HG03432 (cell line): ENCODE measurements around the gene SLC30A4.
A peak's percentile ranks its signal among the peaks of the same experiment; 100 is the strongest.
"Not testable (repeated sequence)": the region's sequence is repeated elsewhere in the genome, so short reads cannot be mapped to it uniquely, and the experiment has no call there.

Source experiments
- ATAC-seq: cut with Tn5 transposase; IDR thresholded peaks from one replicate; pipeline ENCODE4 v1.9.1; 2021; ENCODE audit warnings: mild to moderate bottlenecking, moderate library complexity; ENCODE audit not compliant: unreplicated experiment

SLC30A4 gene

DNA sequence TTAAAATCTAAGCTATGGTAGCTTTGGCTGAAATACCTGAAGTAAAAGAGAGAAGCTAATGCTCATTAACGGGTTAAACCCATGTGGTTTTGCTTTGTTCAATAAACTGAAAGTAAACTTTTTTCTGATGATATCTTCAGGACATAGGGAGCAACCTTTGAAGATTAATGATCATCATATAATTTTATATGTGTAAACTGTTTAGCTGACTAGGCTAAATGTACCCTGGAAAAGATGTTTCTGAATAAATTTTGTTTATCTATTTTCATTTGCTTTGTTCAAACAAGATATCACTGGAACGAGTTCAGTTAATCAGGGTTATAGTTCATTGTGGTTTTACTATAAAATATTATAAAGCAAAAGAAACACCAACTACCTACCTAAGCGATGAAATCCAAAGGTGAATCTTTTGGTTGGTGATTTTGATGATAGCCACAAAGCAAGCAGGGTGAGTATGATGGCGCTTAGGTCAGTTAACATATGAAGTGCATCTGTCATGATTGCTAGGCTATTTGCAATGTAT is 11.7 kb downstream of the SLC30A4 start:
- no peak for ATAC-seq

DNA sequence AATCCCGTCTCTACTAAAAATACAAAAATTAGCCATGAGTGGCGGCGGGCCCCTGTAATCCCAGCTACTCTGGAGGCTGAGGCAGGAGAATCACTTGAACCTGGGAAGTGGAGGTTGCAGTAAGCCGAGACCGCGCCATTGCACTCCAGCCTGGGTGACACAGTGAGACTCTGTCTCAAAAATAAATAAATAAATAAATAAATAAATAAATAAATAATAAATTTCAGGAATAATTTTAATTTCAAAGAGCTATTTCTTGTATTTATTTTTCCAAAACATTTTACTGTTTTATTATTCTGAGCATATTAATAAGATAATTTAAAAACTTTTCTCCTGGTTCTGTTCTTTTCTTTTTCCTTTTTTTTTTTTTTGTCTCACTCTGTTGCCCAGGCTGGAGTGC is 15.4 kb downstream of the SLC30A4 start:
- not testable (repeated sequence) for ATAC-seq

- ATAC-seq, result no peak
These were observed 23.1 kb downstream of the SLC30A4 start for GRCh38 chr15:45499426-45499825.

DNA sequence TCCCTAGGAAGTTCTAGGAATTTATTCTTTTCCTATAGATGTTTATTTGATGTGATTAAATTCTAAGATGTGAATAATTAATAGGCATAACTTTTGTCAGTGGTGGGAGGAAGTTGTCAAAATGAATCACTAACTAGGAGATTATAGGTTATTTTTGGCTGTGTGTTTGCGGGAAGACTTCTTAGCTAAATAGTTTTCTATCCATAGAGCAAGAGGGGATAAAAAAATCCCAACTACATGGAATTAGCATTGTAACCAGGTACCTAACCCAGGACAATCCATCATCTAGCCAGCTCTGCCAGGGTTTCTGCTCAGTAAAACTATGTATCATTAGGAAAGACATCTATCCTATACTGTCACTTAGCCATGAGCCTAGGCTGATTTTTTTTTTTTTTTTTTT is 23.9 kb downstream of the SLC30A4 start:
- ATAC-seq, result no peak

GRCh38 chr15:45497261-45497660 is 25.3 kb downstream of the SLC30A4 start:
- ATAC-seq, result no peak

DNA sequence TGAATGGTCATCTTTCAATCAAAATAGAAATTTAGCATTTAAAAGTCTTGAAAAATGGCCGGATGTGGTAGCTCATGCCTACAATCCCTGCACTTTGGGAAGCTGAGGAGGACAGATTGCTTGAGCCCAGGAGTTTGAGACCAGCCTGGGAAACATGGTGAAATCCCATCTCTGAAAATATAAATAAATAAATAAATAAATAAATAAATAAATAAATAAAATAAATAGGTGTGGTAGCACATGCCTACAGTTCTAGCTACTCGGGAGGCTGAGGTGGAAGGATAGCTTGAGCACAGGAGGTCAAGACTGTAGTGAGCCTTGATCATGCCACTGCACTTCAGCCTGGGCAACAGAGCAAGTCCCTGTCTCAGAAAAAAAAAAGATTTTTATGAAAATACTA is 25.9 kb downstream of the SLC30A4 start:
- no peak for ATAC-seq

- no peak for ATAC-seq
These were observed 27.0 kb downstream of the SLC30A4 start for GRCh38 chr15:45495588-45495987.

- ATAC-seq, result no peak
These were observed 32.8 kb downstream of the SLC30A4 start for GRCh38 chr15:45489690-45490238.

- ATAC-seq, result no peak
These were observed 36.2 kb downstream of the SLC30A4 start for GRCh38 chr15:45486317-45486716.

DNA sequence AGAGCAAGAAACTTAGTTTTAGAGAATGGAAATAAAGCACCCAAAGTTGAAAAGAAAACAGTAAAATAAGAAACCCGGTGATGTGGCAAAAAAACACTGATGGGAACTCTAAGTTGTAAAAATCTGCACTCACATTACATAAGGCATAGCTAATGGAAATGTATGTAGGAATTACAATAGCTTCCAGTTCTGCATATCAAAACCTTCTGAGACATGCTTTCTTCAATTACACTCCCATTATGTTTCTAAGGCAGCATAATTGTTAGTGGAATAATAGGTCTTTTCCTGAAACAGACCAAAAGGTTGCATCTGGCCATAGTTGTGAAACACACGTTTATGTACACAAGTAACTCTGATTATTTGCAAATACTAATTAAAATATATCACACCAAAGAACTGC is 41.4 kb downstream of the SLC30A4 start:
- ATAC-seq, result no peak

GRCh38 chr15:45476410-45476809 is 46.1 kb downstream of the SLC30A4 start:
- no peak for ATAC-seq

DNA sequence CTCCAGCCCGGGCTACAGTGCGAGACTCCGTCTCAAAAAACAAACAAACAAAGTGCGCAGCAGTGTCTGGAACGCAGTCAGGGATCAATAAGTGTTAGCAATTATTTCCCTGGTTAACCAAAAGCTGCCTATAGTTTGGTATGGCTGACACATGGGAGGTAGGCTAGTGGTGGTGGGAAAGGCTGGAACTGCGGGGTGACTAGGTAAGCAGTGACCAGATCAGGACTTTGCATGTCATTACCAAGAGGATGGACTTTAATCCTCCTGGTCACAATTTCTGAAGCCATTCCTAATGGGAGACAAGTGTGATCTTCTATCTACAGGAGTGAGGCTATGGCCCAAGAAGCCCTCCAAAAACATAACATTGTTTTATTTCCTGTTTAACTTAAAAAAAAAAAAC is 47.8 kb downstream of the SLC30A4 start:
- no peak for ATAC-seq

- no peak for ATAC-seq
These were observed 49.5 kb downstream of the SLC30A4 start for GRCh38 chr15:45473068-45473467.

- ATAC-seq, result no peak
These were observed 51.4 kb downstream of the SLC30A4 start for GRCh38 chr15:45471151-45471550.

- ATAC-seq, result no peak
These were observed 53.1 kb downstream of the SLC30A4 start for GRCh38 chr15:45469441-45469840.

DNA sequence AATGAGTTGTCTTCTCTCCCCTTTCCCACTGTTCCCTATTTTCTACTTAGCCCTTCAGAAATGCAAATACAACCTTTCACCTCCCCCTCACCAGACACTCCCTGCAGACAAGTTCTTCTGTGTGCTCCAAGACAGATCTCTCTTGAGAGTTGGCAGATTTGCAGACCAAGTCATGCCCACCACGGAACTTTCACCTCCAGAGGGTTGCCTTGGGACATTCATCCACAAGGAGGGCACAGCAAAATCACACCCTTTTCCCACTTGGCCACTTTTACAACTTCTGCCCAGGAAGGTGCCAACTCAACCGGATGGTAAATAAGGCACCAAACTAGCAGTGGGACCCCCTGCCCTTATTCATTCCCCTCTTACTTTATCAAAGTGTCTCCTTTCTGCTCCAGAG is 53.5 kb downstream of the SLC30A4 start:
- ATAC-seq, result no peak

DNA sequence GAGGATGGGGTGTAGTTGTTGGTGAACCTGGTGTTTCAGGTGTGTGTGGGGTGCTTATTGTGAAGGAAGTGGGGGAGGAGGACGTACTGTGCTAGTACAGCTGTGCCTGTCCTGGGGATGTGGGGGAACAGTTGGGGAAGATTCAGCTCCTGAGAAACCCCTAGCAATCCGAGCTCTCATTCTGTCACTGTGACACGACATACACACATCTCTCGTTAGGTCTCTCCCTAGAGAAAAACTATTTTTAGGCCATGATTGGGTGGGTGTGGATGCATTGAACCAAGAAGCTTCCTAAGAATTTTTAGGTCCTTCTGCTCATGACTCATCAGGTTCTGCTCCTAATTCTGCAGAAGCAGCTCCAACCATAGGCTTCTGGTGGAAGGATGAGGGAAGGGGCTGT is 54.3 kb downstream of the SLC30A4 start:
- ATAC-seq, result no peak

DNA sequence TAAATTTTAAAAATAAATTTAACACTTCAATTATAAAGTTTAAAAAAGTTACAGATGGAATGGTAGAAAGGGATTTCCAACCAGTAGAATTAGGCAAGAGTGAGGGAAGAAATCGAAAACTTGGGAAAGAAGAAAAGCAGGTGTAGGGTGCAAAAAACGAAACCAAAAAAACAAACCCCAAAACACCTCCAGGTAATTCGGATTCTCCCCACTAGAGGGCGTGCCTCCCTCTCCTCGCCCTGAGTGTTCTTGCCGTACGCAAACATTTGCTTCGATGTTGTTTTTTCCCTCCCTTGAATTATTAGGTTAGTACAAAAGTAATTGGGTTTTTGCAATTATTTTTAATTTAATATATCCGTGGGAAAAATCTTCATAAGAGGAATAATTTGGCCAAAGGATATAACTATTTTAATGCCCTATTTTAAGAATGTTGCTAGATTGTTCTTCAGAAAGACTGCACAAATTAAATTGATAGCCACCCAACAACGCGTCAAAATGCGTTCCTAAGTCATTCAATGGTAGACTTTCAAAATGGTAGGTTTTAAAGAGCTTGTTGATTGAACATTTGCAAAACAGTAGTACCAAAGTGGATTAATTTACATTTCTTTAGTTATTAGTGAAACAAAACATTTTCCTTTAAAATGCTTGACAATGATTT is 63.7 kb downstream of the SLC30A4 start:
- ATAC-seq, result no peak

- peak; percentile 58 for ATAC-seq
These were observed 64.7 kb downstream of the SLC30A4 start for GRCh38 chr15:45457641-45458539.

- ATAC-seq, result no peak
These were observed 65.3 kb downstream of the SLC30A4 start for GRCh38 chr15:45457220-45457619.

- no peak for ATAC-seq
These were observed 66.1 kb downstream of the SLC30A4 start for GRCh38 chr15:45456212-45457106.
